MCF 10A (cell line): Measurements from ENCODE around the gene LMF2. TPM values are rescaled to one million over a fixed set of nuclear protein-coding genes. Genes with fewer than 3 reads are reported as not detected.
"Not testable (repeated sequence)": the region's sequence is repeated elsewhere in the genome, so short reads cannot be mapped to it uniquely, and the experiment has no call there.

Source experiments
- BruUV-seq: library from RNA; stranded (reverse); fragments of 400-500 nt; replicated peaks from 2 replicates; lab custom pipeline; 2021; lab: Mats Ljungman, UMichigan
- CTCF ChIA-PET: fragments of 300-600 bp; sonication (Branson Sonifier 250); formaldehyde crosslinking; extraction: SDS; loops from one replicate; lab custom pipeline; 2021; ENCODE audit warnings: antibody characterized with exemption, inconsistent platforms; lab: Yijun Ruan, JAX
- POLR2A ChIA-PET: fragments of 300-600, 350-650 bp; sonication (Branson Sonifier 250); formaldehyde crosslinking; extraction: SDS; loops from one replicate; lab custom pipeline; 2020; ENCODE audit warnings: antibody characterized with exemption, inconsistent platforms; lab: Yijun Ruan, JAX
- DNase-seq: peaks from one replicate; pipeline ENCODE4 v3.0.0-alpha.2; 2018; ENCODE audit not compliant: unreplicated experiment
- H3K27ac Mint-ChIP-seq: one replicate; pipeline ENCODE4 v1.8.0; 2022; ENCODE audit warnings: mild to moderate bottlenecking, low read depth, mixed read lengths; ENCODE audit not compliant: unreplicated experiment
- H3K27me3 Mint-ChIP-seq: one replicate; pipeline ENCODE4 v1.8.0; 2022; ENCODE audit warnings: mixed read lengths; ENCODE audit not compliant: insufficient read depth, unreplicated experiment
- H3K36me3 Mint-ChIP-seq: one replicate; pipeline ENCODE4 v1.8.0; 2022; ENCODE audit warnings: mild to moderate bottlenecking, moderate library complexity, mixed read lengths; ENCODE audit not compliant: insufficient read depth, unreplicated experiment
- H3K4me1 Mint-ChIP-seq: one replicate; pipeline ENCODE4 v1.8.0; 2022; ENCODE audit warnings: mixed read lengths; ENCODE audit not compliant: insufficient read depth, unreplicated experiment
- H3K4me3 Mint-ChIP-seq: one replicate; pipeline ENCODE4 v1.8.0; 2022; ENCODE audit warnings: mild to moderate bottlenecking, moderate library complexity, mixed read lengths; ENCODE audit not compliant: unreplicated experiment
- H3K9me3 Mint-ChIP-seq: one replicate; pipeline ENCODE4 v1.8.0; 2022; ENCODE audit warnings: mixed read lengths; ENCODE audit not compliant: unreplicated experiment
- intact Hi-C: fragments of 100-400 bp; cut with micrococcal nuclease; formaldehyde crosslinking; loops from 2 replicates; pipeline ENCODE4 v1.14.1; 2022
- total RNA-seq: library from RNA; stranded (reverse); gene quantifications from 2 replicates; pipeline ENCODE4 v1.2.3, GENCODE V29; 2022
- TF ChIP-seq, protein P1 (sequence below): fragments of 200-600 bp; IDR thresholded peaks from one replicate; pipeline ENCODE4 v1.8.0; 2022; ENCODE audit warnings: antibody characterized with exemption, mild to moderate bottlenecking; ENCODE audit not compliant: unreplicated experiment

Gene LMF2
- total RNA-seq, 1 experiment from 2014 or later: 50.9 TPM

DNA sequence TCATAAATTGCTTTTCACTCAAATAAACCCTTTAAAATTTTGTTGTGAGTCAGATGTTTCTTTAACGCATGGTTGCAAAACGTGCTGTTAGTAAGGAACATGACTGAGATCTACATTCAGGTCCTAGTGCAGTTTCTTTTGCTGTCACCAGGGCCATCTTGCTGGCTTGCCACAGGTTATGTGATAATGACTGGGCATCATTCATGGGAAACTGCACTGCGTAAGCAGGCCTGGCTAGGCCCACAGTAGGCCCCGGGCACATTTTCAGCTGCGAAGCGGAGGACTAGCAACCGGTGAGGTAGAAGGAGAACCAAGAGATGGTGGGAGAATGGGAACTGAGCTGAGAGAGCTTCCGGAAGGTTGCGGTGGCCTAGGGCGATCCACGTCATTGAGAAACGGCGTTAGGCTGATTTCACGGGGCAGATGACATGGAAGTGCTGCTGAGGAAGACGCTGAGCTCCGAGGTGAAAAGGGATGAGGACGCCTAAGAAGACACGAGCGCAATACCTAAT, 35.0 kb upstream of the LMF2 start:
- H3K4me1 Mint-ChIP-seq: peaks cover 41% of the 10 kb centered on the region
- H3K27me3 Mint-ChIP-seq: no peaks in the 10 kb centered on the region
- H3K4me3 Mint-ChIP-seq: no peak overlapping the region
- H3K27ac Mint-ChIP-seq: peak overlapping the region; percentile 97
- no TSS peak for BruUV-seq
- H3K36me3 Mint-ChIP-seq: no peaks in the 10 kb centered on the region
- peak; percentile 67 for DNase-seq
- TF ChIP-seq, protein P1, sequence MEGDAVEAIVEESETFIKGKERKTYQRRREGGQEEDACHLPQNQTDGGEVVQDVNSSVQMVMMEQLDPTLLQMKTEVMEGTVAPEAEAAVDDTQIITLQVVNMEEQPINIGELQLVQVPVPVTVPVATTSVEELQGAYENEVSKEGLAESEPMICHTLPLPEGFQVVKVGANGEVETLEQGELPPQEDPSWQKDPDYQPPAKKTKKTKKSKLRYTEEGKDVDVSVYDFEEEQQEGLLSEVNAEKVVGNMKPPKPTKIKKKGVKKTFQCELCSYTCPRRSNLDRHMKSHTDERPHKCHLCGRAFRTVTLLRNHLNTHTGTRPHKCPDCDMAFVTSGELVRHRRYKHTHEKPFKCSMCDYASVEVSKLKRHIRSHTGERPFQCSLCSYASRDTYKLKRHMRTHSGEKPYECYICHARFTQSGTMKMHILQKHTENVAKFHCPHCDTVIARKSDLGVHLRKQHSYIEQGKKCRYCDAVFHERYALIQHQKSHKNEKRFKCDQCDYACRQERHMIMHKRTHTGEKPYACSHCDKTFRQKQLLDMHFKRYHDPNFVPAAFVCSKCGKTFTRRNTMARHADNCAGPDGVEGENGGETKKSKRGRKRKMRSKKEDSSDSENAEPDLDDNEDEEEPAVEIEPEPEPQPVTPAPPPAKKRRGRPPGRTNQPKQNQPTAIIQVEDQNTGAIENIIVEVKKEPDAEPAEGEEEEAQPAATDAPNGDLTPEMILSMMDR: peak; percentile 22
- CTCF ChIA-PET: interaction anchor here (1.3 kb wide), 1 partner anchor 20 kb away, joined by 3 read pairs; the partner anchor contains the start of gene SYCE3
- POLR2A ChIA-PET: interaction anchor here (4.2 to 9.2 kb wide), 4 partner anchors 11 to 39 kb away, joined by 33 to 170 read pairs (median 56); partner anchors contain the start of genes CHKB, SCO2, SYCE3 and TYMP
- intact Hi-C loops: no loop called here
- no peaks in the 10 kb centered on the region for H3K9me3 Mint-ChIP-seq

DNA sequence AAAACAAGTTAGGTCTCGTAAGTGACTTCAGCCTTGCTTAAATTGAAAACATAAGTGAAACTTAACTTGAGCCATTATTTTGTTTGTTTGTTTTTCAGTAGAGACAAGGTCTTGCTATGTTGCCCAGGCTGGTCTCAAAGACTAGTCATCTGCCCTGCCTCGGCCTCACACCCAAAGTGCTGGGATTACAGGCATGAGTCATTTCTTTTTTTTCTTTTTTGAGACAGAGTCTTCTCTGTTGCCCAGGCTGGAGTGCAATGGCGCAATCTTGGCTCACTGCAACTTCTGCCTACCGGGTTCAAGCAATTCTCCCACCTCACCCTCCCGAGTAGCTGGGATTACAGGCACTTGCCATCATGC, 34.1 kb upstream of the LMF2 start:
- intact Hi-C loops: loop anchor here (1.0 kb wide), 1 partner anchor 9 kb away; no protein-coding TSS in a partner anchor
- Mint-ChIP-seq H3K4me3 (peak overlapping the region; percentile 31), H3K27ac (peak overlapping the region; percentile 97), H3K4me1 (peaks cover 41% of the 10 kb centered on the region)
- not testable (repeated sequence) for H3K9me3 Mint-ChIP-seq, H3K36me3 Mint-ChIP-seq, H3K27me3 Mint-ChIP-seq, BruUV-seq
- DNase-seq: peak; percentile 96
- ChIA-PET POLR2A (interaction anchor here (0.6 to 9.2 kb wide), 9 partner anchors 10 to 80 kb away, joined by 3 to 170 read pairs (median 33); partner anchors contain the start of genes CHKB, LMF2, NCAPH2 and SCO2), CTCF (interaction anchor here (1.3 to 1.5 kb wide), 4 partner anchors 10 to 21 kb away, joined by 3 to 10 read pairs (median 4); partner anchors contain the start of genes SCO2 and SYCE3)

DNA sequence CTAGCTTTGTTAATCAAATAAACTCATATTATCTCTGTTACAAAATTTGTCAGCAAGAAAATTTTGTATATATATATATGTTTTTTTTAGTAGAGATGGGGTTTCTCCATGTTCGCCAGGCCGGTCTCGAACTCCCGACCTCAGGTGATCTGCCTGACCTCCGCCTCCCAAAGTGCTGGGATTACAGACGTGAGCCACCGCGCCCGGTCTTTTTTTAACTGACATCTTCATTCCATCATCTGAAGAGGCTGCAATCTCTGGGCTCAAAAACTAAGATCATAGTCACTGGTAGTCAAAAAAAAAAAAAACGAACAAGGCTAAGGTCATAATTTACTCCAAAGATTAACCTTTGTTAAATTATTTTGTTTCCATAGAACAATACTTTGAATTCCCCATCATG, 32.9 kb upstream of the LMF2 start:
- BruUV-seq: no TSS peak
- no peaks in the 10 kb centered on the region for H3K9me3 Mint-ChIP-seq
- H3K36me3 Mint-ChIP-seq: no peaks in the 10 kb centered on the region
- ChIA-PET POLR2A (interaction anchor here (1.1 to 9.2 kb wide), 13 partner anchors 9 to 88 kb away, joined by 3 to 170 read pairs (median 13); partner anchors contain the start of genes ARSA, CHKB, LMF2 and NCAPH2), CTCF (interaction anchor here (1.3 to 1.5 kb wide), 4 partner anchors 8 to 81 kb away, joined by 3 to 10 read pairs (median 4); partner anchors contain the start of genes SCO2 and SYCE3)
- TF ChIP-seq, protein P1: no peak
- H3K27me3 Mint-ChIP-seq: no peaks in the 10 kb centered on the region
- intact Hi-C loops: no loop called here
- no peak for DNase-seq
- peak overlapping the region; percentile 97 for H3K27ac Mint-ChIP-seq
- no peak overlapping the region for H3K4me3 Mint-ChIP-seq
- peaks cover 41% of the 10 kb centered on the region for H3K4me1 Mint-ChIP-seq

DNA sequence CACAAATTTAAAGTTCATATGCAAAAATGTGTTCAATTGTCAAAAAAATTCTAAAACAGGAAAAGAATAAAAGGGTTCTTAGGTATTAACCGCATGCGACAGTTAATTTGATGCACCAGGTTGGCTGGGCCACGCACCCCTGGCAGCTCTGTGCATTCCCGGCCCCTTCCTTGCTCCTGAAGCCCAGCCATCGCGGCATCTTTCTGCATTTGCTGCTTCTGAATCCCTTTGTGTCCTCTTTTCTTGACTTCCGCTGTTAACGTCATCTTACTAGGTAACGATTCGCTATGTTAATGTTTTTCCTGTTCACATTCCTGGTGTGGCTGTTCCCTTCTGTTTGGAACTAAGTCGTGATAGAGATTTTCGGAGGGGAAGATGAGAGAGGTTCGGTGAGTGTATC, 30.3 kb upstream of the LMF2 start:
- no peak overlapping the region for H3K4me3 Mint-ChIP-seq
- H3K36me3 Mint-ChIP-seq: no peaks in the 10 kb centered on the region
- ChIA-PET CTCF (interaction anchor here (0.6 to 2.3 kb wide), 5 partner anchors 10 to 82 kb away, joined by 3 to 9 read pairs (median 4); partner anchors contain the start of gene SCO2), POLR2A (interaction anchor here (1.2 to 9.2 kb wide), 5 partner anchors 11 to 44 kb away, joined by 3 to 170 read pairs (median 51); partner anchors contain the start of genes CHKB, LMF2, NCAPH2 and SCO2)
- peak overlapping the region; percentile 85 for H3K27ac Mint-ChIP-seq
- intact Hi-C loops: no loop called here
- H3K27me3 Mint-ChIP-seq: no peaks in the 10 kb centered on the region
- H3K4me1 Mint-ChIP-seq: peaks cover 40% of the 10 kb centered on the region
- no peak for DNase-seq
- TF ChIP-seq, protein P1: no peak
- no TSS peak for BruUV-seq
- no peaks in the 10 kb centered on the region for H3K9me3 Mint-ChIP-seq
